ENCODE measurements around the gene SUMO4.

GRCh38 chr6:149397384-149397783 is 2.7 kb upstream of the SUMO4 start:
- TF ChIP-seq CTCF (conservative IDR thresholded peaks at IDR 0.05; ENCODE audit: low read depth, low read length) (no peak), EZH2 (IDR thresholded peaks at IDR 0.05; ENCODE audit: borderline replicate concordance, low read depth, low read length, poor library complexity, severe bottlenecking) (no peak)

Measured in A673 (cell line).